ENCODE measurements around the gene GRAP2.
A peak's percentile ranks its signal among the peaks of the same experiment; 100 is the strongest.

GRAP2 gene

DNA sequence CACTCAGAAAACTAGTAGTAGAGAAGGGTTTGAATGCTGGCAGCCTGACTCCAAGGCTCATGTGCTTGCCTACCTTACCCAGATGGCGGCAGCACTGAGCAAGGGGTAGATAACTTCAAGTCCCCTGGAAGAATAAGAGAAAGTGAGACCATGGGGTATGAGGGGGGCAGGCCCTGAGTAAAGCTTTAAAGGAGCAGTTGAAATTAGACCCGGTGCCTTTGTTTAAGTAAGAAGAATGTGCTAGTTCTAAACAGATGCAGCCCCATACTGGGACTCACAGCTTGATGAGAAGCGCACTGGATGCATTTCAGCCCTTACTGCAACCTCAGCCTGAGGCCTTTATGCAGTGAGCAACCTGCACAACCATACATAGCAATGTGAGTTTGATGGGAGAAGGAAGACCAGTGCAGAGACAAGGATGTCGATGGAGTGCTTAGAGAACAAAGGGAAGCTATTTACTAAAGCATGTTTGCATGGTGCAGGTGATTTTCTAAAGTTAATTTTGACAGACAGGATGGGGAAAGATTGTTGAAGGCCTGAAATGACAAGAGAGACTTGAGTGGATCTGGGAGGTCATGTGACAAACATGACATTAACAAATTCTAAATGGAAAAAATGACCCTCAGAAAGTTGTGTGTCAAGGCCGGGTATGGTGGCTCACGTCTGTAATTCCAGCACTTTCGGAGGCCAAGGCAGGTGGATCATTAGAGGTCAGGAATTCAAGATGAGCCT lies 32.2 kb downstream of the GRAP2 start:
- peak; percentile 59 for DNase-seq (ENCODE audit: low read depth)
- H3K4me3 ChIP-seq (ENCODE audit: low read depth, low read length), result no peak overlapping the region
- TF ChIP-seq, protein P1, sequence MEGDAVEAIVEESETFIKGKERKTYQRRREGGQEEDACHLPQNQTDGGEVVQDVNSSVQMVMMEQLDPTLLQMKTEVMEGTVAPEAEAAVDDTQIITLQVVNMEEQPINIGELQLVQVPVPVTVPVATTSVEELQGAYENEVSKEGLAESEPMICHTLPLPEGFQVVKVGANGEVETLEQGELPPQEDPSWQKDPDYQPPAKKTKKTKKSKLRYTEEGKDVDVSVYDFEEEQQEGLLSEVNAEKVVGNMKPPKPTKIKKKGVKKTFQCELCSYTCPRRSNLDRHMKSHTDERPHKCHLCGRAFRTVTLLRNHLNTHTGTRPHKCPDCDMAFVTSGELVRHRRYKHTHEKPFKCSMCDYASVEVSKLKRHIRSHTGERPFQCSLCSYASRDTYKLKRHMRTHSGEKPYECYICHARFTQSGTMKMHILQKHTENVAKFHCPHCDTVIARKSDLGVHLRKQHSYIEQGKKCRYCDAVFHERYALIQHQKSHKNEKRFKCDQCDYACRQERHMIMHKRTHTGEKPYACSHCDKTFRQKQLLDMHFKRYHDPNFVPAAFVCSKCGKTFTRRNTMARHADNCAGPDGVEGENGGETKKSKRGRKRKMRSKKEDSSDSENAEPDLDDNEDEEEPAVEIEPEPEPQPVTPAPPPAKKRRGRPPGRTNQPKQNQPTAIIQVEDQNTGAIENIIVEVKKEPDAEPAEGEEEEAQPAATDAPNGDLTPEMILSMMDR (conservative IDR thresholded peaks at IDR 0.05; ENCODE audit: low read depth, low read length), result peak; percentile 83

DNA sequence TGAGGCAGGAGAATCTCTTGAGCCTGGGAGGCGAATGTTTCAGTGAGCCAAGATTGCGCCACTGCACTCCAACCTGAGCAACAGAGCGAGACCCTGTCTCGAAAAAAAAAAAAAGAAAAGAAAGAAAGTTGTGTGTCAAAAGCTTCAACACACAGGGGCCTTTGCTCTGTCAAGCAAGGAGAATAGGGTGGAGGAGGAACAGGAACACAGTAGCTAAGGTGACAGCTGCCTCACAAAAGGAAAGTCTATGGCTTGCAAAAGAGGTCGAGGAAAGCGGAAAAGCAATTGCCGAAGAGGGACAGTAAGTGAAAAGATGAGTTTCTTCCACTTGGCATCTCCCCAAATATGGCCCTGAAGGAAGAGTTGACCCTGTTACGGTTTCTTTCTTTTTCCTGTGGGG lies 32.9 kb downstream of the GRAP2 start:
- DNase-seq (ENCODE audit: low read depth), result no peak
- H3K4me3 ChIP-seq (ENCODE audit: low read depth, low read length), result no peak overlapping the region
- TF ChIP-seq, protein P1 (conservative IDR thresholded peaks at IDR 0.05; ENCODE audit: low read depth, low read length), result no peak

DNA sequence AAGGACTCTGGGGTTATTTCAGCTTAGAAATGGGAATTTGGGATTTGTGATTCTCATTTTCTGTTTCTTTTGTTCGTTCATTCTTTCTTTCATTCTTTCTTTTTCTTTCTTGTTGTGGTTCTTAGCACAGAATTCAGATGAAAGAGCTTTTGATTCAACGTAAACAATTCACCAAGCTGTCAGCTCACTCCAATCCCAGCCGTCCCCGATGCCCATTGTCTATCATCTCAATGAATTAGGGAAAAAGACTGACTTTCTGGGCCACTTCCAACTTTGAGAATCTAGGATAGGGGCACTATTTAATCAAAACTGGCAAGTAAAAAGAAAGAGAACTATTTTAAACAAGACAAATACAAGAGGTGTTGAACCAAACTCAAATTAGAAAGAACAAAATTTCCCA lies 34.2 kb downstream of the GRAP2 start:
- DNase-seq (ENCODE audit: low read depth), result no peak

DNA sequence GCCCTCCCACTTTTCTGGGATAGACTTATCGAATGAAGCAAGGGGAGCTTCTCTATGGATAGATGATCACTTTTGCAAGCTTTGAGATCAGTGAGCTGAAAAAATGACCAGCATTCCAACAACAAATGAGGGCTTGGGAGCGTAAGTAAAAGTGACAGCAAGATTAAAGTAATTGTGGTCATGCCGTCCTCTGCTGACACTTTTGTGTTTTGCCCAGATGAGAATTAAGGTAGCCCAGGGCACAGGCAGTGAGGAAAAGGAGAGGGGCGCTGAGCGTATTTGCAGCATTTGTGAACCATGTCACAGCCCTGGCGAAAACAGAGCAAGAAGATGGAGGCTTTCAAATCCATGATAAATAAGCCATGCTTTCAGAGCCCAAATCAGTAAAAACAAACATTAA lies 34.7 kb downstream of the GRAP2 start:
- DNase-seq (ENCODE audit: low read depth), result no peak
- TF ChIP-seq, protein P1 (conservative IDR thresholded peaks at IDR 0.05; ENCODE audit: low read depth, low read length), result no peak
- H3K4me3 ChIP-seq (ENCODE audit: low read depth, low read length), result no peak overlapping the region

More for the DNA sequence above, 34.2 kb downstream of the GRAP2 start:
- no peak overlapping the region for H3K4me3 ChIP-seq (ENCODE audit: low read depth, low read length)
- TF ChIP-seq, protein P1 (conservative IDR thresholded peaks at IDR 0.05; ENCODE audit: low read depth, low read length), result no peak

DNA sequence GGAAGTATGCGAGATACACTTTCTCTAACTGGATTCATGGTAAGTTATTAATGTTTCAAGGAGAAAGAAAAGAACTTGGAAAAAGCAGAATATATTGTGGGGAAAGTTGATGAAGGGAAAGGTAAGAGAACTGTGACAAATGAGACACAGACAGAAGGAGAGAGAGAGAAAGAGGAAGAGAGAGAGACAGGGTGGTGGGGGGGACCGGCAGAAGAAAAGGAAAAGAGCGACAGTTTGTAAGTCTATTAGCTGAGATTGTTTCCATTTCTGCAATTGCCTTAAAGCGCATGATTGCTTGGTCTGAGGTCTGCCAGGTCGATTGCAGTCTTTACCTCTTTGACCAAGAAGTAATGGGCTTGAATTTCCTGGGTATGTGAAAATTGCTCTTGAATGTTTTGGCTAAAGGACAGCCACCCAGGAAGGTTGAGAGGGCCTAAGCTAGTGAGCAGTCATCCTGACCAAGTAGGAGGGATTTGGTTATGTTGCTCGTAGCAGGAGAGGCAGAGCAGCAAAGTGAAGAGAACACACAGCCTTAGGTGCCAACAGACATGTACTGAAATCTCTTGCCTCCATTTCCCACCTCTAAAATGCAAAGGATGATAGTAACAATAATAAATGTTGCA lies 35.8 kb downstream of the GRAP2 start:
- no peak for DNase-seq (ENCODE audit: low read depth)
- TF ChIP-seq, protein P1 (conservative IDR thresholded peaks at IDR 0.05; ENCODE audit: low read depth, low read length), result no peak
- no peak overlapping the region for H3K4me3 ChIP-seq (ENCODE audit: low read depth, low read length)

DNA sequence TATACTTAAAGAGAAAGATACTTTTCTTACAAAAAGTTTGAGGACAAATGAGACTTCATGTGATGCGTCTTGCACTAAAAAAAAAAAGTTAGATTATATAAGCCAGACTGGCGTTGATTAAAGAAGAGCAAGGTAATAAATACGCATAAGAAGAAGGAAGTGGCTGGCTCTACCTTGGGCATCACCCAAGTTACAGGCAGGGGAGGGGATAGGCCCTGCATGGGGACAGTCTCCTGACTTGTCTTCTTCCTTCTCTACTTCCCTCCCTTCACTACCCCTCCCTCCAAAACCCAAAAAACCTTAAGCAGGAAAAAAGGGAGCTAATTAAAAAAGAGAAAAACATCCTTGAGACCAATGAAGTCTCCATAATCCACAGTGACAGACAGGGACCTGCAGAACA lies 37.0 kb downstream of the GRAP2 start:
- TF ChIP-seq, protein P1 (conservative IDR thresholded peaks at IDR 0.05; ENCODE audit: low read depth, low read length), result no peak
- no peak overlapping the region for H3K4me3 ChIP-seq (ENCODE audit: low read depth, low read length)

More for the DNA sequence above, 37.0 kb downstream of the GRAP2 start:
- DNase-seq (ENCODE audit: low read depth), result no peak

Measured in choroid plexus epithelial cell (primary cell).